ENCODE measurements around the gene IFT52.

The IFT52 gene, protein sequence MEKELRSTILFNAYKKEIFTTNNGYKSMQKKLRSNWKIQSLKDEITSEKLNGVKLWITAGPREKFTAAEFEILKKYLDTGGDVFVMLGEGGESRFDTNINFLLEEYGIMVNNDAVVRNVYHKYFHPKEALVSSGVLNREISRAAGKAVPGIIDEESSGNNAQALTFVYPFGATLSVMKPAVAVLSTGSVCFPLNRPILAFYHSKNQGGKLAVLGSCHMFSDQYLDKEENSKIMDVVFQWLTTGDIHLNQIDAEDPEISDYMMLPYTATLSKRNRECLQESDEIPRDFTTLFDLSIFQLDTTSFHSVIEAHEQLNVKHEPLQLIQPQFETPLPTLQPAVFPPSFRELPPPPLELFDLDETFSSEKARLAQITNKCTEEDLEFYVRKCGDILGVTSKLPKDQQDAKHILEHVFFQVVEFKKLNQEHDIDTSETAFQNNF

DNA sequence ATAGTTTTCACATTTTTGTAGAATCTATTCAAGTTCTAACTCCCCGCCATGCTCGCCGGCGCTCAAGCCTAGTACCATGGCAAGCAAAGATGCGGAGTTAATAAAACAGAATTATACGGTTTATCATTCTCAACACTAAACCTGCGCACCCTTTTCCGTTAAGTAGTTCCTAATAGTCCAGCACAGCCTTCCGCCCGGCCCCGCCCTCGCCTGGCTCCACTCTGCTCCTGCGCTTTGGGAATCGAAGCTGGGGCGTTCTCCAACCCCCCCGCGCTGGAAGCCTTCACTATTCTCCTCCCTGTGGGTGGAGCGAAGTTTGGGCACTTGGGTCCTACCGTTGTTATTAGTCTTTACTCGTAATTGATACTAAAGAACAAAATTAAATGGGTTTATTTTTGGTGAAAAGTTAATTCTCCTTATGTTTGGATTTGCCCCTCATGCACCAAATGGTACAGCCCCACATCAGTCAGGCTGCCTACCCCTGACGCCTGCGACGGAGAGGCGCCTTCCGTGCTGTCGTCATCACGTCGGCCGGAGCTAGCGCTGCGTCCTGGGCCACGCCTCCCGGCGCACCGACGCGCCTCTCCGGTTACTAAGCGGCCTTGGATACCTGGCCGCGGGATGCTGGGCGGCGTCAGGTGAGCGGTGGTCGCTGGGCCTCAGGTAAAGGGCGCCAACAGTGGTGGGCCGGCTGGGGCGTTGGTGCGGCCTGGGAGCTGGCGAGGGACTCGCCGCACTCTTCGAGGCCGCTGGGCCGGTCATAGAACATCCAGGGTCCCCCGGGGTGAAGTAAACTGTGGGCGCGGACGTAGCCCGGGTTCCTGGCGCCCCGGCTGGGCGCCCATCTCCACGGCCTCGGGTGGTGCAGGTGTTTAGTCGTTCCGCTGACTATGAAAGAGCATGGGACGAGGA is at the start of gene IFT52:
IFT52 (plus strand) TSS at position 546 of the 912 bp plus-strand sequence. CDS start 3,762 bp downstream, outside the sequence.
- Histone ChIP-seq H3K27ac (ENCODE audit: low read length) (peak within 1 kb of the TSS; percentile 93), H3K27me3 (ENCODE audit: control insufficient read depth, insufficient read depth, low read length) (no peaks in the 10 kb centered on the region), H3K4me3 (ENCODE audit: low read length) (peak within 1 kb of the TSS; percentile 96), H3K9ac (ENCODE audit: low read length) (peak within 1 kb of the TSS; percentile 92), H3K4me1 (ENCODE audit: control insufficient read depth, low read depth, low read length) (peaks cover 6% of the 10 kb centered on the region), H3K36me3 (ENCODE audit: control insufficient read depth, low read depth, low read length) (peaks cover 4% of the 10 kb centered on the region), H3K9me3 (ENCODE audit: control insufficient read depth, low read depth, low read length) (no peaks in the 10 kb centered on the region)

DNA sequence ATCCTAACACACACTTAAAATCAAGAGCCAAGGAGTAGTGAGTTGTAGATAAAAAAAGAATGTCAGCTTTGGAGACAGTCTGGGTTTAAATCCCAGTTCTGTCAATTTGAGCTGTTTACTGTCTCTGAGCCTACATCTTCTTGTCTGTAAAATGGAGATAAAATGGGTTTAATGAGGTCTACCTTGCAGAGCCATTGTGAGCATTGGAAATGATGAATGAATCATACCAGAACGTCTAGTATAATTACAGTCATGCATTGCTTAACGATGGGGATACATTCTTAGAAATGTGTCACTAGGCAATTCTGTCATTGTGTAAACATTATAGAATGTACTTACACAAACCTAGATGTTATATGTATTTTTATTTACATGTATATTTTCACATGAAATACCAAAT is 49.5 kb upstream of the IFT52 start:
- Histone ChIP-seq H3K9me3 (ENCODE audit: control insufficient read depth, low read depth, low read length) (no peaks in the 10 kb centered on the region), H3K27ac (ENCODE audit: low read length) (no peak overlapping the region), H3K27me3 (ENCODE audit: control insufficient read depth, insufficient read depth, low read length) (no peaks in the 10 kb centered on the region), H3K4me3 (ENCODE audit: low read length) (no peak overlapping the region), H3K36me3 (ENCODE audit: control insufficient read depth, low read depth, low read length) (peaks cover 4% of the 10 kb centered on the region), H3K9ac (ENCODE audit: low read length) (no peak overlapping the region), H3K4me1 (ENCODE audit: control insufficient read depth, low read depth, low read length) (no peaks in the 10 kb centered on the region)

DNA sequence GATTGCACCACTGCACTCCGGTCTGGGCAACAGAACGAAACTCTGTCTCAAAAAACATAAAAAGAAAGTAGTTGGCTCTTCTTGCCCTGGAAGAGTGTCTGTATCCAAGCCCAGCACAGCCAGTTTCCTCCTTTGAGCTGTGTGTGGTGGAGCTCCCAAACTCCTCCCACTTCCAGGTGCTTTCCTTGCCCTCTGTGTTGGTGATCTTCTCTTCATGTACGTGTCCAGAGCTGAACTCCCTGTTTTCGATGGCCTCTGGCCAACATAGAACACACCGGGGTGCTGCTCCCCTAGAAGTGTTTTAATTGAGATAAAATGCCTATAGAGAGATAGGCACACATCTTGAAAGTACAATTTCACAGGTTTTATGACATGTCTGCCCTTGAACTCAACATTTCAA is 48.6 kb upstream of the IFT52 start:
- Histone ChIP-seq H3K9me3 (ENCODE audit: control insufficient read depth, low read depth, low read length) (no peaks in the 10 kb centered on the region), H3K9ac (ENCODE audit: low read length) (no peak overlapping the region), H3K36me3 (ENCODE audit: control insufficient read depth, low read depth, low read length) (no peaks in the 10 kb centered on the region)

DNA sequence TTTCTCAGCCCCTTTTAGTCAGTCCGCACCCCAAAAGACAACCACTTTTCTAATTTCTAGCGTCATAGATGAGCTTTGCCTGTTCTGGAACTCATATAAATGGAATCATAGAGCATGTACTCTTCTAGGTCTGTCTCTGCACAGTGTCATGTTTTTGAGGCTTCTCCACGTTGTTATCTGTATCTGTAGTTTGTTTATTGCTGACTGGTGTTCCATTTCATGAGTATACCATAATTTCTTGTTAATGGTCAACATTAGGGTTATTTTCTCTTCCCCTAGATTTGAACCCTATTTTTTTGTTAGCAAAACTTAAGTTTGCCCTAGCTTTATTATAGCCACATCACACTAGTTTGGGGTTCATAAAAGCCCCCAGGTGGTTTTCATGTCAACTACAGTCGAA is 48.1 kb upstream of the IFT52 start:
- Histone ChIP-seq H3K4me1 (ENCODE audit: control insufficient read depth, low read depth, low read length) (no peaks in the 10 kb centered on the region), H3K9ac (ENCODE audit: low read length) (no peak overlapping the region), H3K9me3 (ENCODE audit: control insufficient read depth, low read depth, low read length) (no peaks in the 10 kb centered on the region), H3K27ac (ENCODE audit: low read length) (no peak overlapping the region), H3K36me3 (ENCODE audit: control insufficient read depth, low read depth, low read length) (no peaks in the 10 kb centered on the region), H3K27me3 (ENCODE audit: control insufficient read depth, insufficient read depth, low read length) (no peaks in the 10 kb centered on the region), H3K4me3 (ENCODE audit: low read length) (no peak overlapping the region)

More for the DNA sequence above, 48.6 kb upstream of the IFT52 start:
- Histone ChIP-seq H3K27me3 (ENCODE audit: control insufficient read depth, insufficient read depth, low read length) (no peaks in the 10 kb centered on the region), H3K27ac (ENCODE audit: low read length) (no peak overlapping the region), H3K4me1 (ENCODE audit: control insufficient read depth, low read depth, low read length) (no peaks in the 10 kb centered on the region), H3K4me3 (ENCODE audit: low read length) (no peak overlapping the region)

DNA sequence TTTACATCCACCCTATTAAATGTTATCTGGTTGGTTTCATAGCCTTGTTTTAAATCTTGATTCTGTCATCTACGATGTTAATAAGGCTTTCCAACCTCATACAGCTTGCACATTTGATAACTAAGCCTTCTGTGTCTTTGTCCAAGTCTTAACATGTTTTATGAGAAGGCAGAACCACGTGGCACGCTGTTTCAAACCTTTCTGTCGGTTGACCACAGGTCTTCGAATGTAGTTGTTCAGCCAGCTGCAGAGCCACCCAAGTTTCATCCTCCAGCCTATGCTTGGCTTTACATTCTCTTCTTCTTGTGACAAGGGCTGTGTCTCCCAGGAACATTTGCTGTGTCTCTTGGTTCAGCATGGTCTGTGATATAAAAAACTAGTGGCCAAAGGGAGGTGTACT is 47.6 kb upstream of the IFT52 start:
- Histone ChIP-seq H3K9me3 (ENCODE audit: control insufficient read depth, low read depth, low read length) (no peaks in the 10 kb centered on the region), H3K4me3 (ENCODE audit: low read length) (no peak overlapping the region), H3K9ac (ENCODE audit: low read length) (no peak overlapping the region), H3K4me1 (ENCODE audit: control insufficient read depth, low read depth, low read length) (no peaks in the 10 kb centered on the region), H3K27me3 (ENCODE audit: control insufficient read depth, insufficient read depth, low read length) (no peaks in the 10 kb centered on the region), H3K36me3 (ENCODE audit: control insufficient read depth, low read depth, low read length) (no peaks in the 10 kb centered on the region), H3K27ac (ENCODE audit: low read length) (no peak overlapping the region)

DNA sequence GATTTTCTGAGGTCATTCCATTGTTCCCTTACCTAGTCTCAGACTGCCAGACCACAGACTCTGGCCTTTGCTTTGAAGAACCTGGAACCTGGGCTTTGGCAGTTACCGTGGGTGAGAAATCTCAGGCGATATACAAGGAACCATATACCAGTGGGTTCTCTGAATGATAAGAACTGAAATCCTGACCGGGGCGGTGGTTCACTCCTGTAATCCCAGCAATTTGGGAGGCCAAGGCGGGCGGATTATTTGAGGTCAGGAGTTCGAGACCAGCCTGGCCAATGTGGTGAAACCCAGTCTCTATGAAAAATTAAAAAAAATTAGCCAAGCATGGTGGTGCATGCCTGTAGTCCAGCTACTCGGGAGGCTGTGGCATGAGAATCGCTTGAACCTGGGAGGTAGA is 46.2 kb upstream of the IFT52 start:
- H3K4me1 ChIP-seq (ENCODE audit: control insufficient read depth, low read depth, low read length): no peaks in the 10 kb centered on the region
- H3K27me3 ChIP-seq (ENCODE audit: control insufficient read depth, insufficient read depth, low read length): no peaks in the 10 kb centered on the region
- no peak overlapping the region for H3K27ac ChIP-seq (ENCODE audit: low read length)
- no peak overlapping the region for H3K4me3 ChIP-seq (ENCODE audit: low read length)
- H3K9ac ChIP-seq (ENCODE audit: low read length): no peak overlapping the region
- no peaks in the 10 kb centered on the region for H3K9me3 ChIP-seq (ENCODE audit: control insufficient read depth, low read depth, low read length)
- no peaks in the 10 kb centered on the region for H3K36me3 ChIP-seq (ENCODE audit: control insufficient read depth, low read depth, low read length)

DNA sequence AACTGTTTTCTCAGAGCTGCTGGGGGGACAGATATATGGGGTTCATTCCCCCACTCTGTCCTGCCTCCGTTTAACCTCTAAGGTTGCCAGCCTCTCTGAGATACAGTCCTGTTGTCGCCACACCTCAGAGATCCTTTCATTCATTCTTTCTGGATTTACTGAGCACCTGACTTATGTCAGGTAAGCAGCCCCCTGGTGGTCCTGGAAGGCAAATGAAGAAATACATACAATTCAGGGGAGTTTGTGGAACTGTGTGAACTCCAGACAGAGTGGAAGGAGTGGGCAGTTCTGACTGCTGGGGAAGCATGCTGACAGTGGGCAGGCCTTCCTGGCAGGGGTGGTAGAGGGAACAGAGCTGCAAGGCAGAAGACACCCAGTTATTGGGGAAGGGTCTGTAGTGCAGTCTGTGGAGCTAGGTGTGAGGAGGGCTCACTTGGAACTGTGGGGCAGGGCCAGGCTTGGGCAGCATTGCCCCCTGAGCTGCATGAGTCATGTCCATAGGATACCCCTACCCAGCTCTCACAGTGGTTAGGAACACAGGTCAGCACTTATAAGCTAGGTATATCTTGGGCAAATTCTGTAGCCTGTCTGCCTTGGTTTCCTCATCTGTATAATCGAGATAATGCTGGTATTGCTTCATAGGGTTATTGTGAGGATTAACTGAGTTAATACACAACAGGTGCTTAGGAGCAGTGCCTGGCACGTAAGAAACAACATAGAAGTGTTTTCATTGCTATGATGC is 44.7 kb upstream of the IFT52 start:
- Histone ChIP-seq H3K27me3 (ENCODE audit: control insufficient read depth, insufficient read depth, low read length) (no peaks in the 10 kb centered on the region), H3K9me3 (ENCODE audit: control insufficient read depth, low read depth, low read length) (no peaks in the 10 kb centered on the region), H3K4me3 (ENCODE audit: low read length) (no peak overlapping the region), H3K36me3 (ENCODE audit: control insufficient read depth, low read depth, low read length) (no peaks in the 10 kb centered on the region), H3K27ac (ENCODE audit: low read length) (no peak overlapping the region), H3K9ac (ENCODE audit: low read length) (no peak overlapping the region), H3K4me1 (ENCODE audit: control insufficient read depth, low read depth, low read length) (no peaks in the 10 kb centered on the region)

DNA sequence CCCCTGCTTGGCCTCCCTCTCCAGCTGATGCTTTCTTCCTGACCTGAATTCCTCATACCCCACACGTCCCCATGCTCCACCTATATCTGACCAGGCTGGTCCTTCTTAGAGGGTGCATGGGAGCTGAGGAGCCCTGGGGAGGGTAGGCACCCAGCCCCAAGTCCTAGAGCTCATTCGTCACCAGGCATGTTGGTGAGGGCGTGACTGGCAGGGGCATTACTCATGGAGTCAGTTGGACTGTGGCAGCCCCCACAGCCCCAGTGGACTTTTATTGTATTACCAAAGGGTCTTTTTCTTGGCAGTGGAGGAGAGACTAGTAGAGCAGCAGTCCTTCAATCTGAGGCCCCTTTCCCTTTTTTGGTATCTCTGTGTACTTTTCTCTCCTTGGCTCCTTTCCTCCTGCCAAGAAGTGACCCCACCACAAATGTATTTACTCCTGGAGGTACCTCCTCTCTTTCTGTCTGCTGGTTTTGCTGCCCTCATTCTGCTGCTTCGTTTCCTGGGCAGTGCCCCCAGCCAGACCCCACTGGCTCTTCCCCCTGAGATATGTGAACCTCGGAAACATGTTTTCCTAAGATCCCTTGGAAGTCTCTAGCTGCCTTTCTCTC is 42.4 kb upstream of the IFT52 start:
- Histone ChIP-seq H3K9ac (ENCODE audit: low read length) (no peak overlapping the region), H3K4me1 (ENCODE audit: control insufficient read depth, low read depth, low read length) (no peaks in the 10 kb centered on the region), H3K27me3 (ENCODE audit: control insufficient read depth, insufficient read depth, low read length) (no peaks in the 10 kb centered on the region), H3K9me3 (ENCODE audit: control insufficient read depth, low read depth, low read length) (no peaks in the 10 kb centered on the region), H3K4me3 (ENCODE audit: low read length) (no peak overlapping the region), H3K36me3 (ENCODE audit: control insufficient read depth, low read depth, low read length) (no peaks in the 10 kb centered on the region), H3K27ac (ENCODE audit: low read length) (no peak overlapping the region)

DNA sequence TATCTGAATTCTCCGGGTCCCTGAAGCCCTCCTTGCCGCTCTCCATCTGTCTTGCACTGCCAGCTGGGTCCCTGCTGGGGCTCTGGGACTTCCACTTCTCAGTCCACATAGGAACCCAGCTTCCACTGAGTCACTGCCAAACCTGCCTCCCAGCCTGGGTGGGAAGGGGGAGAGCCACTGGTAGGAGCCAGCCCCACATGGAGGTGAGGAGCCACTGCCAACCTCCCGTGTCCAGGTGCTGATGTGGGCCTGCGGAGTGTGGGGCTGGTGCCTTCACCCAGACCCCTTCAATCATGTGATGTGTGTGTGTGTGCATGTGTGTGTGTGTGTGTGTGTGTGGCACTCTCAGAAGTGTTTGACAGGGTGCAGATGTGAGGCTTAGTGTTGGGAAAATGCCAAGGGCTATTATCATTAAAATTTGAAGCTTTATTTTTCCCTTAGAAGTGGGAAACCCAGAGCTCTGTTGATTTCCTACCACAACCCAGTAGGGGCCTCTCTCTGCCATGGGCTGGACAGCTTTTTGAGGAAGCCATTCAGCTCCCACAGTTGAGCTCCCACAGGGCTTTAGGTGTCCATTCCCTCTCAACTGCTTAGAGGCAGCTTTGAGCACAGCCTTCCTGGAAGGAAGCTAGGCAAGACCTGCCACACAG is 41.2 kb upstream of the IFT52 start:
- no peaks in the 10 kb centered on the region for H3K27me3 ChIP-seq (ENCODE audit: control insufficient read depth, insufficient read depth, low read length)
- no peaks in the 10 kb centered on the region for H3K36me3 ChIP-seq (ENCODE audit: control insufficient read depth, low read depth, low read length)
- no peak overlapping the region for H3K4me3 ChIP-seq (ENCODE audit: low read length)
- no peaks in the 10 kb centered on the region for H3K9me3 ChIP-seq (ENCODE audit: control insufficient read depth, low read depth, low read length)
- H3K27ac ChIP-seq (ENCODE audit: low read length): no peak overlapping the region
- H3K9ac ChIP-seq (ENCODE audit: low read length): no peak overlapping the region
- no peaks in the 10 kb centered on the region for H3K4me1 ChIP-seq (ENCODE audit: control insufficient read depth, low read depth, low read length)

DNA sequence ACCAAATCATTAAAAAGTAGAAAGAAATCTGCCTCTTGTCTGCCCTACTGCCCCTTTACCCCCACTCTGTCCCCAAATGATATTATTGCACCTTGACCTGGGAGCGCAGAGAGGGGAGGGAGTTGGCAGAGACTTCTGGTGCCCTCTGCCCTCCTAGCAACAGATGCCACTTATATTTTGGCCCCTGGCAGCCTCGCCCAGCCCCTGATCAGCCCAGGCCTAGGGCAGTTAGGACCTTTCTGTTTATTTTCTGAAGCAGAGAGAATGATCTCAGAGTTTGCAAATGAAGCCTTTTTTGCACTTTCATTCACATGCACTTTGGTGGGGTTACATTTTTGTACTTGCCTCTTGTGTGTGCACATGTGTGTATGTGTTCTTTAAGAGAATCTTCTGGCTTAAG is 40.3 kb upstream of the IFT52 start:
- no peaks in the 10 kb centered on the region for H3K36me3 ChIP-seq (ENCODE audit: control insufficient read depth, low read depth, low read length)
- no peak overlapping the region for H3K4me3 ChIP-seq (ENCODE audit: low read length)
- H3K27ac ChIP-seq (ENCODE audit: low read length): no peak overlapping the region
- no peak overlapping the region for H3K9ac ChIP-seq (ENCODE audit: low read length)
- H3K9me3 ChIP-seq (ENCODE audit: control insufficient read depth, low read depth, low read length): no peaks in the 10 kb centered on the region
- no peaks in the 10 kb centered on the region for H3K4me1 ChIP-seq (ENCODE audit: control insufficient read depth, low read depth, low read length)
- no peaks in the 10 kb centered on the region for H3K27me3 ChIP-seq (ENCODE audit: control insufficient read depth, insufficient read depth, low read length)

Data from iPS-18a (cell line).